ENCODE measurements around the gene RAPGEF6. TPM values are rescaled to one million over a fixed set of nuclear protein-coding genes. Genes with fewer than 3 reads are reported as not detected.

RAPGEF6 gene
- total and polyA plus RNA-seq, 9 of the 15 experiments (the other 6 are each of a cell fraction or from before 2014, with no cell fraction given) = 2.7 to 23.4 (median 12.7) TPM

GRCh38 chr5:131671409-131671808 is 36.4 kb upstream of the RAPGEF6 start:
- Histone ChIP-seq H3K9me3 (replicated peaks; ENCODE audit: control insufficient read depth, insufficient read depth, low read depth, low read length) (no peaks in the 10 kb centered on the region), H3K4me1 (replicated peaks in 1 of 2; ENCODE audit: control insufficient read depth in 2 of 2, insufficient read depth in 2 of 2, low read length in 2 of 2) (peaks cover 0 to 8% of the 10 kb centered on the region in 2 experiments; a peak in 2 of 5 replicates), H2AFZ (ENCODE audit: low read depth, low read length) (no peak overlapping the region), H3K27me3 (ENCODE audit: control insufficient read depth in 2 of 2, insufficient read depth in 2 of 2, low read length in 2 of 2) (no peaks in the 10 kb centered on the region), H4K20me1 (replicated peaks; ENCODE audit: control insufficient read depth, insufficient read depth, low read length) (no peaks in the 10 kb centered on the region), H3K4me2 (ENCODE audit: insufficient read depth, low read length) (no peak overlapping the region), H3K36me3 (ENCODE audit: control insufficient read depth, insufficient read depth, low read length) (peaks cover 89% of the 10 kb centered on the region), H3K9ac (ENCODE audit: insufficient read depth in 1 of 2, low read depth in 2 of 2, low read length in 2 of 2) (no peak overlapping the region), H3K27ac (ENCODE audit: extremely low read depth, low read depth, low read length) (peak overlapping the region; percentile 4; the same call in 1 of the 3 replicates), H3K4me3 (no peak overlapping the region), H3K9me1 (ENCODE audit: control insufficient read depth, insufficient read depth, low read length) (no peaks in the 10 kb centered on the region), H3K79me2 (ENCODE audit: control insufficient read depth, insufficient read depth, low read length) (no peaks in the 10 kb centered on the region)
- intact Hi-C loops (cut with micrococcal nuclease) = loop anchor here (10.0 kb wide), 2 partner anchors 123 to 333 kb away; partner anchors contain the start of gene FNIP1
- peak; percentile 65 for ATAC-seq
- POLR2A ChIA-PET = interaction anchor here (0.6 to 1.2 kb wide), 4 partner anchors 17 to 136 kb away, joined by 3 to 4 read pairs (median 4); no protein-coding TSS in a partner anchor
- in situ Hi-C loops (cut with MboI) = no loop called here
- CTCF ChIA-PET (ENCODE audit: low intra/inter-chr PET ratio) = no interaction called here
- BruUV-seq (replicated peaks) = no TSS peak
- FAIRE-seq = no peak
- peak in 1 of 4 experiments; percentile 9 for DNase-seq (ENCODE audit: extremely low read depth in 1 of 4, low spot score in 3 of 4)
- TF ChIP-seq ZNF740 (CRISPR knock-in tag; IDR thresholded peaks at IDR 0.05) (no peak), ZNF740 (tag; IDR thresholded peaks at IDR 0.05) (no peak), TSC22D4 (tag; IDR thresholded peaks at IDR 0.05) (no peak), ZNF655 (CRISPR knock-in tag; IDR thresholded peaks at IDR 0.05) (no peak), NFE2 (IDR thresholded peaks at IDR 0.05; ENCODE audit: low read depth) (peak; percentile 31; the same call in 1 of the 2 replicates), ESRRA (IDR thresholded peaks at IDR 0.05; ENCODE audit: borderline replicate concordance, low read depth) (peak; percentile 71; the same call in 1 of the 2 replicates), HMBOX1 (IDR thresholded peaks at IDR 0.05) (no peak), IRF2 (CRISPR knock-in tag; IDR thresholded peaks at IDR 0.05) (no peak), EP300 (IDR thresholded peaks at IDR 0.05; ENCODE audit: low read length) (no peak), HCFC1 (IDR thresholded peaks at IDR 0.05; ENCODE audit: low read depth, low read length) (no peak), ZNF41 (CRISPR knock-in tag; conservative IDR thresholded peaks at IDR 0.05) (no peak), NR2C1 (IDR thresholded peaks at IDR 0.05) (no peak), NR2C1 (tag; IDR thresholded peaks at IDR 0.05) (0 out of 2 replicates have a peak, but pooled peaks have one; percentile 35), ARID2 (IDR thresholded peaks at IDR 0.05) (no peak), PRDM10 (IDR thresholded peaks at IDR 0.05; ENCODE audit: partially characterized antibody) (peak; percentile 34), POLR2H (tag; IDR thresholded peaks at IDR 0.05; ENCODE audit: low read depth) (0 out of 2 replicates have a peak, but pooled peaks have one; percentile 22), RBM22 (IDR thresholded peaks at IDR 0.05; ENCODE audit: low read depth, low read length, poor library complexity, severe bottlenecking) (no peak)

All from K562 (cell line).